ENCODE measurements around the gene BANP.
A peak's percentile ranks its signal among the peaks of the same experiment; 100 is the strongest.
"Not testable (repeated sequence)": the region's sequence is repeated elsewhere in the genome, so short reads cannot be mapped to it uniquely, and the experiment has no call there.

The BANP gene

GRCh38 chr16:87950765-87951551, at the start of gene BANP:
Gene BANP (plus strand): TSS chr16:87951434. CDS start chr16:87975116, 23,682 bp downstream.
- Histone ChIP-seq H3K9ac (ENCODE audit: low read length) (peak within 1 kb of the TSS; percentile 95), H3K36me3 (ENCODE audit: control insufficient read depth, low read depth, low read length) (peaks cover 4% of the 10 kb centered on the region), H3K9me3 (ENCODE audit: control insufficient read depth, low read depth, low read length) (no peaks in the 10 kb centered on the region), H3K27me3 (ENCODE audit: control insufficient read depth, insufficient read depth, low read length) (no peaks in the 10 kb centered on the region), H3K27ac (ENCODE audit: low read length) (peak within 1 kb of the TSS; percentile 99), H3K4me3 (ENCODE audit: low read length) (peak within 1 kb of the TSS; percentile 95), H3K4me1 (ENCODE audit: control insufficient read depth, low read depth, low read length) (peaks cover 10% of the 10 kb centered on the region)

DNA sequence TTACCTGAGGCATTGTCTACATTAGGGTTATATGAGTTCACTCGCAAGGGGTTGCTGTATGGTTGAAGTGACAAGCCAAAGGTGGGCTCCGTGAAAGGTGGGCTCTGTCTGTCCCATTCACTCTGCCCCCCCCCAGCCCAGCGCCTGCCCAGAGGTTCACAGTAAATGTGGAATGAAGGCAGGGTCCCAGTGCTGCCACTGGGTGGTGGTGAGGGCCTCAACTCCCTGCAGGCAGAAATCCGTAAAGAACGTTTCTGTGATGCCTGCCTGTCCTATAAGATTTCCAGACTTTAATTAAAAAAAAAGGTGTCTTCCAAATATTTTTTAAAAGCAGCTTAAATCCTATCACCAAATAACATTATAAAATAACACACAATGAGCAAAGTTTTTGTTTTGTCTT, 46.3 kb upstream of the BANP start:
- H3K27ac ChIP-seq (ENCODE audit: low read length); H3K4me1 ChIP-seq (ENCODE audit: control insufficient read depth, low read depth, low read length); H3K27me3 ChIP-seq (ENCODE audit: control insufficient read depth, insufficient read depth, low read length); H3K9me3 ChIP-seq (ENCODE audit: control insufficient read depth, low read depth, low read length); H3K4me3 ChIP-seq (ENCODE audit: low read length); H3K9ac ChIP-seq (ENCODE audit: low read length); H3K36me3 ChIP-seq (ENCODE audit: control insufficient read depth, low read depth, low read length): not testable (repeated sequence)

DNA sequence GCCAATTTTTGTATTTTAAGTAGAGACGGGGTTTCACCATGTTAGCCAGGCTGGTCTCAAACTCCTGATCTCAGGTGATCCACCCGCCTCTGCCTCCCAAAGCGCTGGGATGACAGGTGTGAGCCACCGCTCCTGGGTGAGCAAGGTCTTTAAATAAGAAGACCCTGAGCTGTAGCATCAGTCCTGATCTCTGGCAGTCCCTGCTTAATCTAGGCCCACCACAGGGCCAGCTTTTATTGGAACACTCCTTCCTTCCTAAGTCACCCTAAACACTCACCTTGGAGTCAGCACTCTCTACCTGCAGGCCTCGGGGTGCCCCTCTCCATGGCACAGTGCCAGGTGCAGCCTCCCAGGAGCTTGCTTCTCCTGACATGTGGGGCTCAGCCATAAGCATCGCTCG, 45.7 kb upstream of the BANP start:
- H3K9ac ChIP-seq (ENCODE audit: low read length); H3K36me3 ChIP-seq (ENCODE audit: control insufficient read depth, low read depth, low read length); H3K27me3 ChIP-seq (ENCODE audit: control insufficient read depth, insufficient read depth, low read length); H3K4me1 ChIP-seq (ENCODE audit: control insufficient read depth, low read depth, low read length); H3K9me3 ChIP-seq (ENCODE audit: control insufficient read depth, low read depth, low read length); H3K4me3 ChIP-seq (ENCODE audit: low read length); H3K27ac ChIP-seq (ENCODE audit: low read length): not testable (repeated sequence)

GRCh38 chr16:87908101-87908500, 43.1 kb upstream of the BANP start:
- H3K4me3 ChIP-seq (ENCODE audit: low read length); H3K9me3 ChIP-seq (ENCODE audit: control insufficient read depth, low read depth, low read length); H3K27ac ChIP-seq (ENCODE audit: low read length); H3K27me3 ChIP-seq (ENCODE audit: control insufficient read depth, insufficient read depth, low read length); H3K36me3 ChIP-seq (ENCODE audit: control insufficient read depth, low read depth, low read length); H3K4me1 ChIP-seq (ENCODE audit: control insufficient read depth, low read depth, low read length); H3K9ac ChIP-seq (ENCODE audit: low read length): not testable (repeated sequence)

GRCh38 chr16:87909203-87909935, 41.9 kb upstream of the BANP start:
- not testable (repeated sequence) for H3K9ac ChIP-seq (ENCODE audit: low read length); H3K9me3 ChIP-seq (ENCODE audit: control insufficient read depth, low read depth, low read length); H3K27me3 ChIP-seq (ENCODE audit: control insufficient read depth, insufficient read depth, low read length); H3K27ac ChIP-seq (ENCODE audit: low read length); H3K36me3 ChIP-seq (ENCODE audit: control insufficient read depth, low read depth, low read length); H3K4me1 ChIP-seq (ENCODE audit: control insufficient read depth, low read depth, low read length); H3K4me3 ChIP-seq (ENCODE audit: low read length)

GRCh38 chr16:87911106-87911763, 40.0 kb upstream of the BANP start:
- not testable (repeated sequence) for H3K4me1 ChIP-seq (ENCODE audit: control insufficient read depth, low read depth, low read length); H3K27me3 ChIP-seq (ENCODE audit: control insufficient read depth, insufficient read depth, low read length); H3K36me3 ChIP-seq (ENCODE audit: control insufficient read depth, low read depth, low read length); H3K9me3 ChIP-seq (ENCODE audit: control insufficient read depth, low read depth, low read length); H3K27ac ChIP-seq (ENCODE audit: low read length); H3K4me3 ChIP-seq (ENCODE audit: low read length); H3K9ac ChIP-seq (ENCODE audit: low read length)

DNA sequence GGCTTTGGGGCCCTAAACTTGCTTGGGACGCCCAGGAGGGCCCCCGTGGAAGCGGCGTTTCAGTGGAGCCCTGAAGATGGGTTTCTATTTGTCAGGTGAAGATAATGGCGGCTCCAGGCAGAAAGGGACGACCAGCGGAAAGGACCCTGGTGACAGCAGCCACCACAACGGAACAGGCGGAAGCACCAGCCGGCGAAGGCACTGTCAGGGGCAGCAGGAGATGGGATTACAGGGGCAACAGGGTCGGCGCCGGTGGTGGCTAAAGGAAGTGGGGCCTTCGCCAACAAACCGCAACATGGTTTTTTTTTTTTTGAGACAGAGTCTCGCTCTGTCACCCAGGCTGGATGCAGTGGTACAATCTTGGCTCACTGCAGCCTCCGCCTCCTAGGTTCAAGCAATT, 38.5 kb upstream of the BANP start:
- H3K27me3 ChIP-seq (ENCODE audit: control insufficient read depth, insufficient read depth, low read length); H3K4me3 ChIP-seq (ENCODE audit: low read length); H3K9me3 ChIP-seq (ENCODE audit: control insufficient read depth, low read depth, low read length); H3K4me1 ChIP-seq (ENCODE audit: control insufficient read depth, low read depth, low read length); H3K27ac ChIP-seq (ENCODE audit: low read length); H3K36me3 ChIP-seq (ENCODE audit: control insufficient read depth, low read depth, low read length); H3K9ac ChIP-seq (ENCODE audit: low read length): not testable (repeated sequence)

- H3K27me3 ChIP-seq (ENCODE audit: control insufficient read depth, insufficient read depth, low read length); H3K4me1 ChIP-seq (ENCODE audit: control insufficient read depth, low read depth, low read length); H3K4me3 ChIP-seq (ENCODE audit: low read length); H3K27ac ChIP-seq (ENCODE audit: low read length); H3K36me3 ChIP-seq (ENCODE audit: control insufficient read depth, low read depth, low read length); H3K9me3 ChIP-seq (ENCODE audit: control insufficient read depth, low read depth, low read length); H3K9ac ChIP-seq (ENCODE audit: low read length): not testable (repeated sequence)
Observed at GRCh38 chr16:87914021-87914725, 37.1 kb upstream of the BANP start.

- Histone ChIP-seq H3K36me3 (ENCODE audit: control insufficient read depth, low read depth, low read length) (no peaks in the 10 kb centered on the region), H3K4me3 (ENCODE audit: low read length) (no peak overlapping the region), H3K27me3 (ENCODE audit: control insufficient read depth, insufficient read depth, low read length) (no peaks in the 10 kb centered on the region), H3K27ac (ENCODE audit: low read length) (no peak overlapping the region), H3K4me1 (ENCODE audit: control insufficient read depth, low read depth, low read length) (no peaks in the 10 kb centered on the region), H3K9me3 (ENCODE audit: control insufficient read depth, low read depth, low read length) (no peaks in the 10 kb centered on the region), H3K9ac (ENCODE audit: low read length) (no peak overlapping the region)
Observed at GRCh38 chr16:87914812-87915211, 36.4 kb upstream of the BANP start.

GRCh38 chr16:87917503-87917902, 33.7 kb upstream of the BANP start:
- H3K9ac ChIP-seq (ENCODE audit: low read length) = no peak overlapping the region
- no peak overlapping the region for H3K4me3 ChIP-seq (ENCODE audit: low read length)
- H3K36me3 ChIP-seq (ENCODE audit: control insufficient read depth, low read depth, low read length) = no peaks in the 10 kb centered on the region
- H3K4me1 ChIP-seq (ENCODE audit: control insufficient read depth, low read depth, low read length) = no peaks in the 10 kb centered on the region
- no peaks in the 10 kb centered on the region for H3K27me3 ChIP-seq (ENCODE audit: control insufficient read depth, insufficient read depth, low read length)
- H3K27ac ChIP-seq (ENCODE audit: low read length) = no peak overlapping the region
- no peaks in the 10 kb centered on the region for H3K9me3 ChIP-seq (ENCODE audit: control insufficient read depth, low read depth, low read length)

- H3K27me3 ChIP-seq (ENCODE audit: control insufficient read depth, insufficient read depth, low read length) = no peaks in the 10 kb centered on the region
- H3K36me3 ChIP-seq (ENCODE audit: control insufficient read depth, low read depth, low read length) = no peaks in the 10 kb centered on the region
- no peaks in the 10 kb centered on the region for H3K4me1 ChIP-seq (ENCODE audit: control insufficient read depth, low read depth, low read length)
- H3K27ac ChIP-seq (ENCODE audit: low read length) = no peak overlapping the region
- H3K9ac ChIP-seq (ENCODE audit: low read length) = no peak overlapping the region
- H3K4me3 ChIP-seq (ENCODE audit: low read length) = no peak overlapping the region
- H3K9me3 ChIP-seq (ENCODE audit: control insufficient read depth, low read depth, low read length) = no peaks in the 10 kb centered on the region
Observed at GRCh38 chr16:87918338-87918737, 32.9 kb upstream of the BANP start.
